Activated naive CD4-positive, alpha-beta T cell treated with anti-CD3 and anti-CD28 coated beads for 36 hours (primary cell): ENCODE measurements around the gene UBL5. TPM values are rescaled to one million over a fixed set of nuclear protein-coding genes. Genes with fewer than 3 reads are reported as not detected.
A peak's percentile ranks its signal among the peaks of the same experiment; 100 is the strongest.
"Not testable (repeated sequence)": the region's sequence is repeated elsewhere in the genome, so short reads cannot be mapped to it uniquely, and the experiment has no call there.

ENCODE experiments used
- CTCF ChIA-PET: fragments of 350-600 bp; sonication (Branson Sonifier 250); formaldehyde crosslinking; loops from one replicate; lab custom pipeline; 2021; ENCODE audit warnings: antibody characterized with exemption; lab: Charles Lee
- DNase-seq: peaks from one replicate; pipeline ENCODE4 v3.0.0-alpha.2; 2020
- H3K27ac Mint-ChIP-seq: one replicate; pipeline ENCODE4 v1.8.0; 2021; ENCODE audit warnings: mild to moderate bottlenecking, mixed read lengths
- H3K27me3 Mint-ChIP-seq: one replicate; pipeline ENCODE4 v1.8.0; 2021; ENCODE audit warnings: low read depth, mixed read lengths
- H3K36me3 Mint-ChIP-seq: one replicate; pipeline ENCODE4 v1.8.0; 2021; ENCODE audit warnings: low read depth, mixed read lengths
- H3K4me1 Mint-ChIP-seq: one replicate; pipeline ENCODE4 v1.8.0; 2021; ENCODE audit warnings: low read depth, mixed read lengths
- H3K4me3 Mint-ChIP-seq: one replicate; pipeline ENCODE4 v1.8.0; 2021; ENCODE audit warnings: mild to moderate bottlenecking, moderate library complexity, mixed read lengths
- H3K9me3 Mint-ChIP-seq: one replicate; pipeline ENCODE4 v1.8.0; 2021; ENCODE audit warnings: mixed read lengths
- intact Hi-C: fragments of 100-400 bp; cut with micrococcal nuclease; formaldehyde crosslinking; loops from one replicate; pipeline ENCODE4 v1.15.1; 2023
- total RNA-seq, 2 experiments: library from RNA; stranded (reverse); gene quantifications; one replicate each; pipeline ENCODE4 v1.2.3, GENCODE V29; 2021

UBL5 gene
- total RNA-seq, 2 experiments from 2014 or later, result 287 to 298 TPM

DNA sequence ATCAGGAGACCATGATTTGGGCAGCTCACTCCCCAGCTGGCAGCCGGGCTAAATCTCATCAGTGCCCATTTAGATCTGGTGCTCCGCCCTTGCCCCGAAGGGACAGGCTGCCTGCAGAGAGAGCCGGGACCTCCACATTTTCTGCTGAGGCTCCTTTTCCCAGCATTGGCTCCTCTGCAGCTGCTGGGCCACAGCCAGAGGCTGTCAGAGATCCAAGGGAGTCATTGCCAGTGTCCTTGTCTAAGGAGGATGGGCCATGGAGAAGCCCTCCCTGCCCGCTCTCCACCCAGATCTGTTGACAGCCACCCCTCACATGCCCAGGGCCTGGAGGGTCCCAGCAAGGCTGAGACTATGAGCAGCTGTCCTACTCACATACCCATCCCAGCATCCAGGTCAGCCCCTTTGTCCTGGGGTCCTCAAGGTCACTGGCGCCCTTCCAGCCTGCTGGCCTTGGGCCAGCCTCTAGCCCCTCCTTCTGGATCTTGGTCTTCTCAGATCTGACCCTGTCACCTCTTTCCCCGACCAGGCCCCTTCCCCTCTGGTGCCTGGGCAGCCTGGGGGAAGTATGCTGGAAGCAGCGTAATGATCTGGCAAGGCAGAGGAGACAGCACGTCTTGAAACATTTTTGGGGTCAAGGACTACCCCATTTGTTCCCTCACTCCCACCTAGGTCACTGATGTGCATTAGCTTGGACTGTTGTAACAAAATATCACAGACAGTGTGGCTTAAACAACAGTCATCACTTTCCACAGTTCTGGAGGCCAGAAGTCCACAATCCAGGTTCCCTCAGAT, 15.3 kb downstream of the UBL5 start:
- Mint-ChIP-seq H3K27me3 (no peaks in the 10 kb centered on the region), H3K9me3 (no peaks in the 10 kb centered on the region), H3K36me3 (peaks cover 42% of the 10 kb centered on the region), H3K27ac (no peak overlapping the region), H3K4me1 (peaks cover 20% of the 10 kb centered on the region), H3K4me3 (no peak overlapping the region)
- intact Hi-C loops, result no loop called here
- no peak for DNase-seq
- CTCF ChIA-PET, result no interaction called here

- intact Hi-C loops, CTCF ChIA-PET, H3K9me3 Mint-ChIP-seq, H3K27ac Mint-ChIP-seq, H3K27me3 Mint-ChIP-seq, H3K4me3 Mint-ChIP-seq, DNase-seq: not testable (repeated sequence)
- Mint-ChIP-seq H3K36me3 (peaks cover 41% of the 10 kb centered on the region), H3K4me1 (peaks cover 18% of the 10 kb centered on the region)
Measured at GRCh38 chr19:9843626-9844273, 16.0 kb downstream of the UBL5 start.

GRCh38 chr19:9847087-9847671, 19.5 kb downstream of the UBL5 start:
- DNase-seq, result peak; percentile 60
- Mint-ChIP-seq H3K9me3 (no peaks in the 10 kb centered on the region), H3K27ac (no peak overlapping the region), H3K36me3 (peaks cover 25% of the 10 kb centered on the region), H3K27me3 (no peaks in the 10 kb centered on the region), H3K4me1 (peaks cover 15% of the 10 kb centered on the region), H3K4me3 (no peak overlapping the region)
- intact Hi-C loops, result loop anchor here (1.0 kb wide), 1 partner anchor 711 kb away; no protein-coding TSS in a partner anchor
- CTCF ChIA-PET, result interaction anchor here (1.0 to 1.1 kb wide), 3 partner anchors 8 to 16 kb away, joined by 3 to 4 read pairs (median 3); no protein-coding TSS in a partner anchor

DNA sequence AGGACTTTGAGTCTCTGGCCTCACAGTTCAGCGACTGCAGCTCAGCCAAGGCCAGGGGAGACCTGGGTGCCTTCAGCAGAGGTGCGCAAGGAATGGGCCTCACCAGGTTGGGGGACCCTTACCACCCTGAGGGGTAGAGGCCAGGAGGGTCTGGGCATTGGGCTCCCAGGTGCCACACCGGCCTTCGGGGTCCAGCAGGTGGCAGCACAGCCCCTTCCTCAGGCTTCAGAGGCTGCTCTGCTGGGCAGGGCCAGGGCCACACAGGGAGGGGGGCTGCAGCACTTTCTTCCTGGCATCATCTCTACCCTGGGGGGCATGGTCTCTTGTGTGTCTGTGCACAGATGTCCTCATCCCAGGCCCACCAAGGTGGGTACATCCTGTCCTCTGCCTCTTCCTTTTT, 20.3 kb downstream of the UBL5 start:
- no peak overlapping the region for H3K4me3 Mint-ChIP-seq
- H3K4me1 Mint-ChIP-seq, result peaks cover 19% of the 10 kb centered on the region
- no peaks in the 10 kb centered on the region for H3K9me3 Mint-ChIP-seq
- CTCF ChIA-PET, result interaction anchor here (1.0 kb wide), 1 partner anchor 9 kb away, joined by 4 read pairs; no protein-coding TSS in a partner anchor
- intact Hi-C loops, result loop anchor here (1.0 kb wide), 1 partner anchor 66 kb away; no protein-coding TSS in a partner anchor
- H3K36me3 Mint-ChIP-seq, result peaks cover 19% of the 10 kb centered on the region
- H3K27me3 Mint-ChIP-seq, result no peaks in the 10 kb centered on the region
- H3K27ac Mint-ChIP-seq, result no peak overlapping the region
- DNase-seq, result peak; percentile 58

DNA sequence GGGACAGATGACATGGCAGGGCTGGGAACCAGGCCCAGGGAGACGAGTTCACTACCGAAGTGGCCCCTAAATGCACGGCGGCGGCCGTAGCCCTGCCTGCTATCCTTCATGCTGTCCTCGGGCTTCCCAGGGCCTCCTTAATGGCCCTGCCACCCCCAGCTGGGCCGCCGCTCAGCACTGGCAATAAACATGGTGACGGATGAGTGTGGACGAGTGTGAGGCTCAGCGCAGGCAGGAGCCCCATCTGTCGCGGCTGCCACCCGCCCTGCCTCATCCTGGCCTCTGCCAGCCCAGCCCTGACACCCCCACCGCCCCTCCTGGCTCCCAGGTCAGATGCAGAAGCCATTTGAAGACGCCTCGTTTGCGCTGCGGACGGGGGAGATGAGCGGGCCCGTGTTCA, 21.0 kb downstream of the UBL5 start:
- peaks cover 14% of the 10 kb centered on the region for H3K36me3 Mint-ChIP-seq
- no peaks in the 10 kb centered on the region for H3K9me3 Mint-ChIP-seq
- DNase-seq, result no peak
- H3K4me3 Mint-ChIP-seq, result no peak overlapping the region
- CTCF ChIA-PET, result no interaction called here
- peaks cover 20% of the 10 kb centered on the region for H3K4me1 Mint-ChIP-seq
- no peaks in the 10 kb centered on the region for H3K27me3 Mint-ChIP-seq
- intact Hi-C loops, result loop anchor here (1.0 kb wide), 1 partner anchor 66 kb away; no protein-coding TSS in a partner anchor
- H3K27ac Mint-ChIP-seq, result no peak overlapping the region

GRCh38 chr19:9849791-9850190, 22.1 kb downstream of the UBL5 start:
- CTCF ChIA-PET, result no interaction called here
- no peak for DNase-seq

DNA sequence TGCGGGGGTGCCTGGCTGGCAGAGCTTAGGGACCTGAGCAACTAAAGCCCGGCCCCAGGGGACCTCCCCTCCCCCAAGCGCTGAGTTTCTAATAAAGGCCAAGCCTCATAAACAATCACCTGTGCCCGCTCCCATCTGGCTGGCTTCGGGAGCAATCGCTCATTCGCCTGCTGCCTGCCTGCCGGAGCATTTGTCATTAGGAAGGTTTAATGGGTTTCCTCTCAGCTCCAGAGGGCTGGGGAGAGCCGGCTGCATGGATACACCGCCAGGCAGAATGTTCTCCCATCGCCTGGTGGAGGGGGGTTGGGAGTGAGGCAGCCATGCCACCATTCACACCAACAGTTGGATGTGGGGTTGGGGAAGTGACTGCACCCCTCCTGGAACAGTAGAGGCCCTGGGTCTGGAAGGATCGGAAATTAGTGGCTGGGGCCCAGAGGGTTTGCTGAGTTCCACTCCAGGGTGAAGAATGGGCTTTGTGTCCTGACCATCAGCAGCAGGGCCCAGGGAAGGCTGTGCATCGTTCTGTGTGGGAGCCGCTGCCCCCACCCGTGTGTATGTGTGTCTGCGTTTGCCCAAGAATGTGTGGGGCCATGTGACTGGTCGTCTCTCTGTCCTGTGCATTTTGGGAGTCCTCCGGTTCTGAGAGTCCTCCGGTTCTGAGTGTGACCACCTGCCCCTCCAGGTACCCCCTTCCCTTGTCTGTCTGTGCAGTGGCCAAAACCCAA, 22.7 kb downstream of the UBL5 start:
- no peaks in the 10 kb centered on the region for H3K9me3 Mint-ChIP-seq

More at GRCh38 chr19:9849791-9850190, 22.1 kb downstream of the UBL5 start:
- intact Hi-C loops, result no loop called here
- Mint-ChIP-seq H3K4me1 (peaks cover 21% of the 10 kb centered on the region), H3K27ac (no peak overlapping the region), H3K4me3 (no peak overlapping the region), H3K27me3 (no peaks in the 10 kb centered on the region), H3K9me3 (no peaks in the 10 kb centered on the region), H3K36me3 (peaks cover 10% of the 10 kb centered on the region)

GRCh38 chr19:9854282-9854846, 26.6 kb downstream of the UBL5 start:
- intact Hi-C loops, result no loop called here
- H3K27ac Mint-ChIP-seq, result no peak overlapping the region
- no peaks in the 10 kb centered on the region for H3K27me3 Mint-ChIP-seq
- H3K9me3 Mint-ChIP-seq, result no peaks in the 10 kb centered on the region
- no peak overlapping the region for H3K4me3 Mint-ChIP-seq
- peaks cover 3% of the 10 kb centered on the region for H3K36me3 Mint-ChIP-seq
- CTCF ChIA-PET, result no interaction called here
- H3K4me1 Mint-ChIP-seq, result peaks cover 40% of the 10 kb centered on the region
- no peak for DNase-seq

More for the DNA sequence above, 22.7 kb downstream of the UBL5 start:
- peaks cover 8% of the 10 kb centered on the region for H3K36me3 Mint-ChIP-seq
- no peaks in the 10 kb centered on the region for H3K27me3 Mint-ChIP-seq
- intact Hi-C loops, result no loop called here
- no peak overlapping the region for H3K27ac Mint-ChIP-seq
- H3K4me1 Mint-ChIP-seq, result peaks cover 21% of the 10 kb centered on the region
- H3K4me3 Mint-ChIP-seq, result no peak overlapping the region
- no peak for DNase-seq
- CTCF ChIA-PET, result interaction anchor here (0.6 kb wide), 1 partner anchor 176 kb away, joined by 3 read pairs; no protein-coding TSS in a partner anchor

GRCh38 chr19:9856609-9857008, 28.9 kb downstream of the UBL5 start:
- H3K36me3 Mint-ChIP-seq, result peaks cover 2% of the 10 kb centered on the region
- H3K27me3 Mint-ChIP-seq, result no peaks in the 10 kb centered on the region
- no peak for DNase-seq
- intact Hi-C loops, result no loop called here
- CTCF ChIA-PET, result interaction anchor here (0.9 to 1.6 kb wide), 4 partner anchors 9 to 395 kb away, joined by 3 to 7 read pairs (median 4); no protein-coding TSS in a partner anchor
- no peak overlapping the region for H3K4me3 Mint-ChIP-seq
- H3K4me1 Mint-ChIP-seq, result peaks cover 57% of the 10 kb centered on the region
- no peaks in the 10 kb centered on the region for H3K9me3 Mint-ChIP-seq
- peak overlapping the region; percentile 91 for H3K27ac Mint-ChIP-seq

- Mint-ChIP-seq H3K36me3 (peaks cover 2% of the 10 kb centered on the region), H3K27me3 (no peaks in the 10 kb centered on the region), H3K27ac (peak overlapping the region; percentile 91), H3K4me3 (no peak overlapping the region), H3K4me1 (peaks cover 62% of the 10 kb centered on the region), H3K9me3 (no peaks in the 10 kb centered on the region)
- CTCF ChIA-PET, result interaction anchor here (0.9 to 1.6 kb wide), 4 partner anchors 10 to 394 kb away, joined by 3 to 7 read pairs (median 4); no protein-coding TSS in a partner anchor
- intact Hi-C loops, result no loop called here
- DNase-seq, result peak; percentile 14
Measured at GRCh38 chr19:9857076-9857721, 29.5 kb downstream of the UBL5 start.
